Measurements from ENCODE around the gene TALDO1.

Gene TALDO1

GRCh38 chr11:774873-775592, 27.8 kb downstream of the TALDO1 start:
- peak; percentile 61 for DNase-seq (ENCODE audit: low read depth)
- no peak for TF ChIP-seq CTCF (conservative IDR thresholded peaks at IDR 0.05; ENCODE audit: control insufficient read depth, insufficient read depth, low read depth, low read length)
- H3K4me3 ChIP-seq (ENCODE audit: control insufficient read depth, low read depth, low read length), result peak overlapping the region; percentile 80

GRCh38 chr11:776263-776560, 28.9 kb downstream of the TALDO1 start:
- DNase-seq (ENCODE audit: low read depth), result no peak
- no peak for TF ChIP-seq CTCF (conservative IDR thresholded peaks at IDR 0.05; ENCODE audit: control insufficient read depth, insufficient read depth, low read depth, low read length)
- H3K4me3 ChIP-seq (ENCODE audit: control insufficient read depth, low read depth, low read length), result peak overlapping the region; percentile 80

GRCh38 chr11:776561-777287, 29.5 kb downstream of the TALDO1 start:
- no peak for DNase-seq (ENCODE audit: low read depth)
- TF ChIP-seq CTCF (conservative IDR thresholded peaks at IDR 0.05; ENCODE audit: control insufficient read depth, insufficient read depth, low read depth, low read length), result no peak
- peak overlapping the region; percentile 80 for H3K4me3 ChIP-seq (ENCODE audit: control insufficient read depth, low read depth, low read length)

DNA sequence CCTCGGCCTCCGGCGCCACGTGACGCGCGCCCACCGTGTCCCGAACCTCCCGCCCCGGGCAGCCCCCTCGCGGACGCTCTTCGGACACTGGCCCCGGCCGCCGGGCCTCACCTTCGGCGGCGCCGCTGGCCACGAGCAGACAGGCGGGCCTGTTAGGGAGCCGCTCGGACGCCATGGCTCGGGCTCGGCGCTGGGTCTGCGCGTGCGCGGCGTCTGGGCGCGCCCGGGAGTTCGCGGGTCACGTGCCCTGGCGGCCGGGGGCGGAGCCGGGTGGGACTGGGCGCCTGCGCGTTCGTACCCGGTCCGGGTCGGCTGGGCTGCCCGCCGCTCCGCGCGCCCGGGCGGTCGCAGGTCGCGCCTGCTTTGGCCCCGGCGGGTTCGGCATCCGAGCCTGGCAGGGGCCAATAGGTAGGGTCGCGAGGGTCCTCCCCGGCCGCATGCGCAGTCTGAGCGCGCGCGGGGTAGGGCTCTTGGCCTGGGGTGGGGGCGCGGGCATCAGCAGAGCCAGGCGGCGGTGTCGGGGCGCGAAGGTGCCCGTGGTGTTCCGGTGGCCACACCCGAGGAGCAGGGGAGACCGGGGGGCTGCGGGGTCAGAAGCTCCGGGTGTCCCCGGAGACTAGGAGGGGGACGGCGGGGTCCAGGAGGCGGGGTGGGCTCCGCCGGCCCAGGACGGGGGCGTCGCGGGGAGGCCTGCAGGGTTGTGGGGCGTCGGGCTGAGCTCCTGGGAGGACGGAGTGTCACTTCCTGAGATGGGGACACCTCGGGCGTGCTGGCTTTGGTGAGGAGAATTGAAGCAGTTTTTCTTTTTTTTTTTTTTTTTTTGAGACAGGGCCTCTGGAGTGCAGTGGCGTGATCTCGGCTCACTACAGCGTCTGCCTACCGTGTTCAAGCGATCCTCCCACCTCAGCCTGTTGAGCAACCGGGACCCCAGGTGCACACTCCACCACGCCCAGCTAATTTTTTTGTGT, 30.3 kb downstream of the TALDO1 start, which contains the start of gene GATD1:
TSS of gene GATD1 (minus strand) at position 200 of the 968 bp plus-strand sequence. CDS start at position 175, 25 bp downstream.
- peak within 1 kb of the TSS; percentile 80 for H3K4me3 ChIP-seq (ENCODE audit: control insufficient read depth, low read depth, low read length)
- TF ChIP-seq CTCF (conservative IDR thresholded peaks at IDR 0.05; ENCODE audit: control insufficient read depth, insufficient read depth, low read depth, low read length), result no peak
- peak; percentile 74 for DNase-seq (ENCODE audit: low read depth)

- H3K4me3 ChIP-seq (ENCODE audit: control insufficient read depth, low read depth, low read length), result no peak overlapping the region
- DNase-seq (ENCODE audit: low read depth), result no peak
- TF ChIP-seq CTCF (conservative IDR thresholded peaks at IDR 0.05; ENCODE audit: control insufficient read depth, insufficient read depth, low read depth, low read length), result no peak
Measured at GRCh38 chr11:778976-779954, 32.0 kb downstream of the TALDO1 start.

All from fibroblast of mammary gland (primary cell).